Islet of Langerhans (tissue), 1 donor: ENCODE data around the gene CUEDC2.

Source experiments
- FAIRE-seq: peaks from one replicate; lab custom pipeline; 2011; peaks lifted over from hg19 to GRCh38; lab: Jason Lieb, UNC

The CUEDC2 gene

GRCh38 chr10:102409604-102410428, 22.6 kb downstream of the CUEDC2 start:
- no peak for FAIRE-seq

GRCh38 chr10:102408728-102409603, 23.4 kb downstream of the CUEDC2 start:
- no peak for FAIRE-seq

GRCh38 chr10:102408131-102408727, 24.1 kb downstream of the CUEDC2 start:
- FAIRE-seq, result no peak

GRCh38 chr10:102407425-102408130, 24.8 kb downstream of the CUEDC2 start:
- FAIRE-seq, result no peak

- no peak for FAIRE-seq
Observed at GRCh38 chr10:102406815-102407214, 25.6 kb downstream of the CUEDC2 start.

- no peak for FAIRE-seq
Observed at GRCh38 chr10:102405632-102406031, 26.7 kb downstream of the CUEDC2 start.

- no peak for FAIRE-seq
Observed at GRCh38 chr10:102405108-102405571, 27.2 kb downstream of the CUEDC2 start.

- FAIRE-seq, result no peak
Observed at GRCh38 chr10:102404361-102405107, 27.8 kb downstream of the CUEDC2 start.

GRCh38 chr10:102403115-102403514, 29.3 kb downstream of the CUEDC2 start:
- FAIRE-seq, result no peak

GRCh38 chr10:102402512-102402896, 29.9 kb downstream of the CUEDC2 start:
- FAIRE-seq, result no peak

GRCh38 chr10:102401735-102402511, 30.5 kb downstream of the CUEDC2 start:
- FAIRE-seq, result no peak

GRCh38 chr10:102401342-102401654, 31.1 kb downstream of the CUEDC2 start:
- FAIRE-seq, result no peak

- FAIRE-seq, result no peak
Observed at GRCh38 chr10:102400598-102401341, 31.6 kb downstream of the CUEDC2 start.

GRCh38 chr10:102400076-102400475, 32.3 kb downstream of the CUEDC2 start:
- no peak for FAIRE-seq

GRCh38 chr10:102399217-102400021, 33.0 kb downstream of the CUEDC2 start:
- FAIRE-seq, result no peak

GRCh38 chr10:102398172-102399020, 34.0 kb downstream of the CUEDC2 start:
- no peak for FAIRE-seq

GRCh38 chr10:102397222-102398171, 34.9 kb downstream of the CUEDC2 start:
- FAIRE-seq, result no peak
